Forelimb muscle (tissue), 1 donor: Measurements from ENCODE around the gene PRKCZ. TPM values are rescaled to one million over a fixed set of nuclear protein-coding genes. Genes with fewer than 3 reads are reported as not detected.
"Not testable (repeated sequence)": the region's sequence is repeated elsewhere in the genome, so short reads cannot be mapped to it uniquely, and the experiment has no call there.

Source experiments
- DNase-seq: peaks from one replicate; pipeline ENCODE4 v3.0.0-alpha.2; 2013; ENCODE audit warnings: low read depth
- polyA plus RNA-seq: library from polyadenylated mRNA; unstranded; fragments of 120-200 nt; gene quantifications from one replicate; pipeline ENCODE4 v1.2.1, GENCODE V29; 2013; ENCODE audit not compliant: insufficient read length

Gene PRKCZ
- polyA plus RNA-seq, 1 donor, result 7.6 TPM

- DNase-seq, result no peak
Measured at GRCh38 chr1:2084306-2084705, 34.1 kb downstream of the PRKCZ start.

GRCh38 chr1:2085080-2085479 lies 34.9 kb downstream of the PRKCZ start:
- no peak for DNase-seq

- DNase-seq, result no peak
Measured at GRCh38 chr1:2086446-2087078, 36.4 kb downstream of the PRKCZ start.

GRCh38 chr1:2087766-2088165 lies 37.6 kb downstream of the PRKCZ start:
- no peak for DNase-seq

- DNase-seq, result no peak
Measured at GRCh38 chr1:2088458-2088857, 38.2 kb downstream of the PRKCZ start.

- DNase-seq, result no peak
Measured at GRCh38 chr1:2089051-2089450, 38.8 kb downstream of the PRKCZ start.

- no peak for DNase-seq
Measured at GRCh38 chr1:2090216-2090890, 40.1 kb downstream of the PRKCZ start.

- no peak for DNase-seq
Measured at GRCh38 chr1:2091611-2092604, 41.7 kb downstream of the PRKCZ start.

- no peak for DNase-seq
Measured at GRCh38 chr1:2093055-2093454, 42.8 kb downstream of the PRKCZ start.

GRCh38 chr1:2093636-2094035 lies 43.4 kb downstream of the PRKCZ start:
- DNase-seq, result no peak

- DNase-seq, result not testable (repeated sequence)
Measured at GRCh38 chr1:2094269-2095158, 44.3 kb downstream of the PRKCZ start.

GRCh38 chr1:2095394-2095793 lies 45.2 kb downstream of the PRKCZ start:
- no peak for DNase-seq

GRCh38 chr1:2095981-2096736 lies 45.9 kb downstream of the PRKCZ start:
- DNase-seq, result no peak

GRCh38 chr1:2097386-2098300 lies 47.4 kb downstream of the PRKCZ start:
- no peak for DNase-seq

GRCh38 chr1:2098301-2098698 lies 48.1 kb downstream of the PRKCZ start:
- DNase-seq, result no peak

GRCh38 chr1:2098839-2099785 lies 48.9 kb downstream of the PRKCZ start:
- no peak for DNase-seq

GRCh38 chr1:2099886-2100779 lies 49.9 kb downstream of the PRKCZ start:
- no peak for DNase-seq
